T-helper 2 cell (primary cell): ENCODE data around the gene TMEM151B.
A peak's percentile ranks its signal among the peaks of the same experiment; 100 is the strongest.
"Not testable (repeated sequence)": the region's sequence is repeated elsewhere in the genome, so short reads cannot be mapped to it uniquely, and the experiment has no call there.

Source experiments
- DNase-seq, 5 experiments: peaks; one replicate each; pipeline versions ENCODE4 v3.0.0 to v3.0.0-alpha.2; 2012 to 2022

The TMEM151B gene

DNA sequence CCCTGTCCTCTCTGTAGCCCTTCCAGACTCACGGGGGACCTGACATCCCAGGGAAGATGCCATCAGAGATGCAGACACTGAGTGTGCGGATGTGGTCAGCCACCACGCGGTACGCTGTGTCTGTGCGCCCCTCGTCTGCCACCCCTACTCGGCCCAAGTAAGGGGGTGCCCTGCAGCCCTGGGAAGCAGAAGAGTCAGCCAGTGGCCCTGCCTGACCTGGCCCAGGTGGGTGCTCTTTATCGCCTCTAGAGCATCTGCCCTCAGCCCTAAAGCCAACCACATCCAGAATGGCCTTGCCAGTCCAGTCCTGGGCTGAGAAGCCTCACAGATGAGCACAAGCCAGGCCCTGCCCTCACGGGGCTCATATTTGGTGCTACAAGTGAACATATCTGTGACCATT lies 37.0 kb downstream of the TMEM151B start:
- DNase-seq = no peak

GRCh38 chr6:44309092-44309491 lies 38.8 kb downstream of the TMEM151B start:
- no peak for DNase-seq

- no peak for DNase-seq
These were observed 39.4 kb downstream of the TMEM151B start for GRCh38 chr6:44309631-44310030.

DNA sequence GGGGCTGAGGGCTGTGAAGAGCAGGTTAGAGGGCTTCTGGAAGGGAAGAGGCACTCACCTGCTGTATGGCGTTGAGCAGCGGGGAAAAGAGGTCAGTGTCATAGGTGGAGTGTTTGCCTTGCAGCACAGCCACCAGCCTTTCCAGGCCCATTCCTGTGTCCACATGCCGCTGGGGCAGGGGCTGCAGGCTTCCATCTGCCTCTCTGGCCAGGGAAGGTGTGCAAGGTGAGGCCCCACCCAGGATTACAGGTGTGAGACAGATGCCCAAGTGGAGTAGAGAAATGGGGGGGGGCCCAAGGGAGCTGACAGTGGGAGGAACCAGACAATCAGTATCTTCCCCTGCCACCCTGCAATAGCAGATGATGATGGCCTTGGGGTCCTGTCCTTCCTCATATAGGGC lies 40.0 kb downstream of the TMEM151B start:
- DNase-seq = no peak

- DNase-seq = no peak
These were observed 41.1 kb downstream of the TMEM151B start for GRCh38 chr6:44311304-44311703.

DNA sequence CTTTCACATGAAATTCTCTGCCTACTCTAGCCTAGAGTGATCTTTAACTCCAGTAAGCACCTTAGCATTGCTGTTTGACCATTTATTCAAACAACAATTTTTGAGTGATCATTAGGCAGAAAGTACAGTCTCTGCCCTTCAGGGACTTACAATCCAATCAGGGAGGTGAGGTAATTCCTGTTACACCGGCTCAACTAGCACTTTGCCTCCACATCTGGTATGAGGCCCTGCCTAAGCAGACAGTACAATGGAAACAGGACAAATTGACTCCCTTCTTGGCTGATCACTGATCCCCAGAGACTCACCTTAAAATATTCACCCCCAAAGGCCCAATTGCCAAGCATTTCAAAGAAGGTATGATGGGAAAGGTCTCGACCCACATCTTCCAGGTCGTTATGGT lies 41.5 kb downstream of the TMEM151B start:
- DNase-seq = no peak

GRCh38 chr6:44312901-44313788 lies 42.9 kb downstream of the TMEM151B start, which contains the start of gene AARS2:
Gene AARS2 (minus strand): TSS chr6:44313347. CDS start chr6:44313323, 24 bp downstream.
- peak; percentile 78 to 94 (median 85) for DNase-seq

GRCh38 chr6:44314657-44315056 lies 44.4 kb downstream of the TMEM151B start:
- DNase-seq = not testable (repeated sequence)

- DNase-seq = no peak
These were observed 45.3 kb downstream of the TMEM151B start for GRCh38 chr6:44315516-44315915.

DNA sequence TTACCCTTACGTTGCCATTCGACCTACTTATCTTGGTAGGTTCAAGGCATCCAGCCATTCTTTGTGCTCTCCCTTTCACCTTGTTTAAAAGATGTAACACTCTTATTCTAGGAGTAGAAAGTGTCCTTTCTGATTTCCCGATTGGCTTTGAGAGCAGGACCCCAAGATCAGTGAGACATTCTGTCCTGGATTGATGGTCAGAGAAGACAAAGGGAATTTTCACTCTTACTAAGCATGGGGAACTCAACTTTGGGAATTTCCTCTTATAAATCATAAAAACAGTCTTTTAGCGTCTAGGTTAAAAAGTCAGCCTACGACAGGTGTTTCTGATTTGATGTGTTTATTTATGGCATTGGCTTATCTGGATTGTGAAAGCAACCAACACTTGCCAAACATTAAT lies 45.7 kb downstream of the TMEM151B start:
- DNase-seq = no peak

GRCh38 chr6:44316481-44316880 lies 46.2 kb downstream of the TMEM151B start:
- DNase-seq = no peak

GRCh38 chr6:44317136-44317631 lies 46.9 kb downstream of the TMEM151B start:
- DNase-seq = not testable (repeated sequence)

DNA sequence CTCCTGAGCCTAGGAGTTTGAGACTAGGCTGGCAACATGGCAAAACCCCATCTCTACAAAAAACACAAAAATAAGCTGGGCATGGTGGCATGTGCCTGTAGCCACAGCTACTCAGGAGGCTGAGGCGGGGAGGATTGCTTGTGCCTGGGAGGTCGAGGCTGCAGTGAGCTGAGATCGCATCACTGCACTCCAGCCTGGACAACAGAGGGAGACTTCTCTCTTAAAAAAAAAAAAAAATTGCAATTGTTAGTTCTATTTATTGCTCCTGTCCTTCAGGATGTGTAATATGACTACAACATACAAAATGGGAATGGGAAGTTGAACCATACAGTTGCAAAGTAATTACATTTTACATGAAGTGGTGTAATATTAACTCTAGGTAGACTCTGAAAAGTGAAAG lies 51.0 kb downstream of the TMEM151B start:
- no peak for DNase-seq

DNA sequence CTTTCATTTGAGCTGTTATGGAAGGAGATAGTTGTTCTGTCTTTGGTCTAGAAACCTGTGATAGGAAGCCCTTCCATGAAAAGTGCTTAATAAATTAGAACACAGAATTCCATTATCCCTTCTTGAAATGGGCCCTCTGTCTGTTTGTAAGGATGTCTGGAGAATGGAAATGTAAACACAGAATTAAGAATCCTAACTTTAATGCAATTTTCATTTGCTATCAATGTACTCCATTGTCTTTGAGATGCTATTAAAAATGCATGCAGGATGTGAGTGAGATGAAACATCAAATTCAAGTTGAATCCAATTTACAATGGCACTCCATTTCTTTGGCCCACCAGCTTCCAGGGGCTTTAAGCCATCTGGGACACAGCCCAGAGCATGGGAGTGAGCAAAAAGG lies 56.8 kb downstream of the TMEM151B start:
- DNase-seq = no peak

DNA sequence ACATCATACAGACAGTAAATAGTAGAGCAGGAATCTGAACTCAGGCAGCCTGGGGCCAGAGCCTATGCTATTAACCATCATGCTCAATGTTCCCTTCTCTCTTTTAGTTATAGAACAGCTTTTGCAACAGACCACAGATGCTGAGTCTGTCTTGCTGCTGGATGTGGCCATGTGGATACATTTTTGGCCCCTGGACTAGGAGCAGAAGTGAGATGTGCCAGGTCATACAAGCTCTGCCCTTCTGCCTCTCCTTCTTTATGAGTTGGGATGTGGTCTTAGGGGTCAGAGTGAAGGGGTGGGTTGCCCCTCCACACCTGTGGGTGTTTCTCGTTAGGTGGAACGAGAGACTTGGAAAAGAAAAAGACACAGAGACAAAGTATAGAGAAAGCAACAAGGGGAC lies 57.5 kb downstream of the TMEM151B start:
- no peak for DNase-seq

- not testable (repeated sequence) for DNase-seq
These were observed 58.0 kb downstream of the TMEM151B start for GRCh38 chr6:44328203-44328602.

DNA sequence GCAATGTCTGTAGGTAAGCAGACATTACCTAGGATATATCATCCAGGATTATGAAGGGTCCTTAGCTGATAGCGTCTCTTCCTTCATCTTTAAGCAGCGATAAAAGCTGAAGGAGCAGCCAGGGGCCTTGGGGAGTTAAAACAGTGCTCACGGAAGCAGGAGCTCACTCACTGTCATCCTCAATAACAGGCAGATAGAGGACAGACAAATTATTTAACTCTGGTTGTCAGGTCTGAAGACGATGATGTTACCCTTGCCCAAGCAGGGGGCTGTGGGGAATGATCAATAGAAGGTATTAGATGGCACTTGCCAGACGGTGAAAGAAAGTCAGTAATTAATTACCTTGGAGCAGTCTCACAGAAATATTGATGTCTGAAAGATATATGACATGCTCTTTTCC lies 59.6 kb downstream of the TMEM151B start:
- no peak for DNase-seq

DNA sequence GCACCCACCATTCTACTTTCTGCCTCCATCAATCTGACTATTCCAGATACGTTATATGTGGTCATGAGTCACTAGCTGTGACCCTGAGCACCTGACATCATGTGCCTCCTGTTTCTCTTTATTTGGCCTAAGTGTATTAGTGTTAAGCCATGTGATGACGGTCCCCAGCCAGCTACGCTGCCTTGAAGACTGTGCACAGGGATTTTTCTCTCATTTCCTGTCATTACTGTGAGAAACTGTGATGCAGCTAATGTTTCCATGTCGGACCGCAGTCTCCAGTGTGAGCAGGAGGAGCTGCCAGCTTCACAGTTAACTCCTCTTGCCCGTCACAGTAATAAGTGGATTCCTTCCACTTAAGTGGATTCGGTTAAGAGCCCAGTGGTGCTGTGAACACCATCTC lies 62.3 kb downstream of the TMEM151B start:
- DNase-seq = no peak

DNA sequence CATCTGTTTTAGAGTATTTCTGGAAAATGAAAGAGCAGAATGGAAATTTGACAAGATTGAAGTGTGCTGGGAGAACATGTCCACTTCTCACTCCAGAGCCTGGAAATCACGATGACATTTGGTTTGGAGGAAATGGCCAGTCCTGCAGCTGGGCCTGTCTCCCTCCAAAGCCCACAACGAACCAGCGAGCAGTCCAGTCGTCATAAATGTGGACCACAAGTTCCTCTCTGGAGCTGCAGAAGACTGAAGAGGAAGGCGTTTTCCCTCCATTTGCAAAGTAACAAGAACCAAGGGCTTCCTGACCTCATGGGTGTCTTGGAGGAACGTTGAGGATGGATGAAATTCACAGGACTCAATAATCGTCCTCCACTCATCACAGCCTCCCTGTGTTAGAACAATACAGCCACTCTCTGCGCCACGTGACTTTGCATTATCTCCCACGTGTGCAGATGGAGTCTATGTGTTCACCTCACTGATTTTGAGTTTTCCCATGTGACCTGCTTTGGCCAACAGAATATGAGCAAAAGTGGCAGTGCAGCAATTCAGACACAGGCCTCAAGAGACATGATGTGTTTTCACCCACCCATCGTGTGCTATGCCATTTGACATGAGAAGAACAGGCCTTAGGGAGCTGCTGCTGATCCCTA lies 63.1 kb downstream of the TMEM151B start:
- no peak for DNase-seq

DNA sequence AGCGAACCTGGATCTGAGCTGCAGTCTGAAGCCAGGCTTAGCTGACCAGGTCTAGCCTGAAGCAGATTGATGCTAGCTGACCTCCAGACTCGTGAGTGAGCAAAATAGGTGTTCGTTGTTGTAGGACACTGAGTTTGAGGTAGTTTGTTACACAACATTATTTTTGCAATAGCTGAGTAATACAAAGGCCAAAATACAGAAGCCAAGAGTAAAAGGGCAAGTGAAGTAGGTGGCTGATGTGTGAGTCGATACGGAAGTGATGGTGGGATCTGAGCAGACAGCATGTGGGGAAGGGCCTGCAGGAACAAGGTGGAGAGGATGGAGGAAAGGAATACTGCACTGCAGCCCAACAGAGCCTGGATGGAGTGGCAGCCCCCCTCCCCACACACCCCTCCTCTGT lies 63.7 kb downstream of the TMEM151B start:
- DNase-seq = no peak

GRCh38 chr6:44335631-44336030 lies 65.4 kb downstream of the TMEM151B start:
- no peak for DNase-seq

- DNase-seq = peak; percentile 16 to 68 (median 36)
These were observed 68.2 kb downstream of the TMEM151B start for GRCh38 chr6:44338228-44339122.

- no peak for DNase-seq
These were observed 69.1 kb downstream of the TMEM151B start for GRCh38 chr6:44339301-44339700.
